Left lung (tissue), 10 donors: Measurements from ENCODE around the gene TRIM56. TPM values are rescaled to one million over a fixed set of nuclear protein-coding genes. Genes with fewer than 3 reads are reported as not detected.
"Not testable (repeated sequence)": the region's sequence is repeated elsewhere in the genome, so short reads cannot be mapped to it uniquely, and the experiment has no call there.

Experiments
- ATAC-seq: fragments of 200-7000 bp; cut with Tn5 transposase; one replicate; pipeline ENCODE4 v1.9.1; 2020; ENCODE audit warnings: moderate library complexity
- DNase-seq, 4 donors: peaks; one replicate each; pipeline ENCODE4 v3.0.0-alpha.2; 2013 to 2020
- H3K27ac ChIP-seq, 2 donors: fragments of 200-600 bp; sonication (generic) in 1 of 2; one replicate each; pipeline versions ENCODE4 v1.5.0 to v1.8.0; 2020 to 2021
- H3K27me3 ChIP-seq, 2 donors: fragments of 200-600 bp; sonication (generic) in 1 of 2; one replicate each; pipeline versions ENCODE4 v1.5.0 to v1.8.0; 2020 to 2021
- H3K36me3 ChIP-seq, 2 donors: fragments of 200-600 bp; sonication (generic) in 1 of 2; one replicate each; pipeline versions ENCODE4 v1.5.0 to v1.8.0; 2020 to 2021
- H3K4me1 ChIP-seq, 2 donors: fragments of 200-600 bp; one replicate each; pipeline ENCODE4 v1.8.0; 2021
- H3K4me3 ChIP-seq, 2 donors: fragments of 200-600 bp; sonication (generic) in 1 of 2; one replicate each; pipeline versions ENCODE4 v1.5.0 to v1.8.0; 2020 to 2021; ENCODE audit warnings: mild to moderate bottlenecking in 1 of 2
- H3K9me3 ChIP-seq, 2 donors: fragments of 200-600 bp; sonication (generic) in 1 of 2; one replicate each; pipeline versions ENCODE4 v1.5.0 to v1.8.0; 2020 to 2021
- intact Hi-C, 2 donors: fragments of 100-400 bp; cut with DNase I; formaldehyde crosslinking; loops; one replicate each; pipeline versions ENCODE4 v1.11.2 to v1.14.2; 2022
- polyA plus RNA-seq, 6 donors: library from polyadenylated mRNA; unstranded; fragments of 120-200 nt; gene quantifications; one replicate each; pipeline ENCODE4 v1.2.1, GENCODE V29; 2013; ENCODE audit not compliant: insufficient read length in 6 of 6
- total RNA-seq, 2 donors: library from RNA; stranded (reverse); fragmentation: NEBNext Ultra II Directional; extraction: Animal tissue kit (Norgen Biotek cat#: 25700); gene quantifications; one replicate each; pipeline ENCODE4 v1.2.1, GENCODE V29; 2021
- TF ChIP-seq, protein P1 (sequence below), 2 donors: fragments of 200-600 bp; sonication (generic) in 1 of 2; IDR thresholded peaks; one replicate each; pipeline versions ENCODE4 v1.5.0 to v1.8.0; 2021; ENCODE audit warnings: antibody characterized with exemption in 2 of 2
- donor health status: DM: no; HTN: yes; CAD: no.
- donor health status: DM: no; HTN: no; CAD: no.

Gene TRIM56
- total and polyA plus RNA-seq, 8 donors, result 23.4 to 55.6 (median 26.9) TPM

DNA sequence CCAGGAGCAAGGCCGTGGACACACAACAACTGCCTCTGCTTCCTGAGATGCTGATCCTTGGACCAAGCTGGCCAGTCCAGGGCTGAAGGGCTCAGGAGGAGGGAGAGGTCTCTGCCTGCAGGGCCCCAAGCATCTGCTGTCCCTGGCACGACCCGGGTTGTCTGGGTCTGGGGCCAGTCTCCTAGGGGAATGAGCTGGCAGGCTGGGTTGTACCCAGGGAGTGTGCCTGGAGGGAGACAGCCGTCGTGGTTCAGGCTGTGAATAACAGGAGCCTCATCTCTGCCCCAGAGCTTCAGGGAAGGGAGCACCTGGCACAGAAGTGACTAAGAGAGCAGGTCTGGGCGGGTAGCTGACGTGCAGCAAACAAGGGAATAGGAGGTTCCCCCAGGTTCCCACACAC, 23.7 kb downstream of the TRIM56 start:
- H3K36me3 ChIP-seq, result no peaks in the 10 kb centered on the region
- H3K9me3 ChIP-seq, result no peaks in the 10 kb centered on the region
- no peak for DNase-seq
- H3K27me3 ChIP-seq, result no peaks in the 10 kb centered on the region
- H3K4me1 ChIP-seq, result peaks cover 0 to 37% of the 10 kb centered on the region in 2 donors
- H3K4me3 ChIP-seq, result no peak overlapping the region
- TF ChIP-seq, protein P1, sequence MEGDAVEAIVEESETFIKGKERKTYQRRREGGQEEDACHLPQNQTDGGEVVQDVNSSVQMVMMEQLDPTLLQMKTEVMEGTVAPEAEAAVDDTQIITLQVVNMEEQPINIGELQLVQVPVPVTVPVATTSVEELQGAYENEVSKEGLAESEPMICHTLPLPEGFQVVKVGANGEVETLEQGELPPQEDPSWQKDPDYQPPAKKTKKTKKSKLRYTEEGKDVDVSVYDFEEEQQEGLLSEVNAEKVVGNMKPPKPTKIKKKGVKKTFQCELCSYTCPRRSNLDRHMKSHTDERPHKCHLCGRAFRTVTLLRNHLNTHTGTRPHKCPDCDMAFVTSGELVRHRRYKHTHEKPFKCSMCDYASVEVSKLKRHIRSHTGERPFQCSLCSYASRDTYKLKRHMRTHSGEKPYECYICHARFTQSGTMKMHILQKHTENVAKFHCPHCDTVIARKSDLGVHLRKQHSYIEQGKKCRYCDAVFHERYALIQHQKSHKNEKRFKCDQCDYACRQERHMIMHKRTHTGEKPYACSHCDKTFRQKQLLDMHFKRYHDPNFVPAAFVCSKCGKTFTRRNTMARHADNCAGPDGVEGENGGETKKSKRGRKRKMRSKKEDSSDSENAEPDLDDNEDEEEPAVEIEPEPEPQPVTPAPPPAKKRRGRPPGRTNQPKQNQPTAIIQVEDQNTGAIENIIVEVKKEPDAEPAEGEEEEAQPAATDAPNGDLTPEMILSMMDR (IDR thresholded peaks at IDR 0.05), result no peak
- peak overlapping the region in 1 of 2 donors; percentile 5 for H3K27ac ChIP-seq
- intact Hi-C loops, result no loop called here
- ATAC-seq, result no peak

DNA sequence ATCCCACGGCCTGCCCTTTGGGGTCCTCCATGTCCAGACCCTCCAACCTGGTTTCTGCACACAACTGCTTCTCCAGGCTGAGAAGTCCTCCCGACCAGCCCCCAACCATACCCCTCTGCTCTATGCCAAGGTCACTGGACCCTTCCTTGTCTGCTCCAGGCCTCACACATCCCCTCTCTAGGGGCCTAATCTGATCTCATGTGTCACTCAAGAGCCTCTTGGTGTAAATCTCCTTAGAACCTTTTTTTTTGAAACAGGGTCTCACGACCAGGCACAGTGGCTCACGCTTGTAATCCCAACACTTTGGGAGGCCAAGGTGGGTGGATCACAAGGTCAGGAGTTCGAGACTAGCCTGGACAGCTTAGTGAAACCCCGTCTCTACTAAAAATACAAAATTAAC, 24.1 kb downstream of the TRIM56 start:
- Histone ChIP-seq H3K9me3 (no peaks in the 10 kb centered on the region), H3K4me3 (no peak overlapping the region), H3K4me1 (peaks cover 0 to 36% of the 10 kb centered on the region in 2 donors), H3K27ac (peak overlapping the region in 1 of 2 donors; percentile 5), H3K36me3 (no peaks in the 10 kb centered on the region), H3K27me3 (no peaks in the 10 kb centered on the region)
- no peak for DNase-seq
- TF ChIP-seq, protein P1 (IDR thresholded peaks at IDR 0.05), result no peak
- ATAC-seq, result no peak
- intact Hi-C loops, result no loop called here

DNA sequence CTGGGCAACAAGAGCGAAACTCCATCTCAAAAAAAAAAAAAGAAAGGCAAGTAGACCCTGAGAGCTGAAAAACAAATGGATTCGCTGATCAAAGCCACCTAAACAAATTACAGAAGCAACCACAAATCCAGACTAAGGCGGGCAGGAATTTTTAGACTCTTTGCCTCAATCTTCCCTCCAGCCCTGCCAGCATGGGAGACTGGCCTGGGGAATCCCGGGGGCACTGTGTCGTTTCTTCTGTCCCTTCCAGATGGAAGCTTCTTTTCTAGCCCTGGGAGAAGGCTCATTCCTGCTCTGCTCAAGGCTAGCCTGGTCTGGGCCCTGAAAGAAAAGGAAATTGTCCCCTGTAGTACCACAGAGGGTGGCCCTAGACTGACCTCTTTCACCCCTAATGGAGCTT, 26.0 kb downstream of the TRIM56 start:
- H3K27me3 ChIP-seq, result no peaks in the 10 kb centered on the region
- H3K4me1 ChIP-seq, result peaks cover 0 to 25% of the 10 kb centered on the region in 2 donors
- no peaks in the 10 kb centered on the region for H3K9me3 ChIP-seq
- intact Hi-C loops, result no loop called here
- no peak overlapping the region for H3K4me3 ChIP-seq
- TF ChIP-seq, protein P1 (IDR thresholded peaks at IDR 0.05), result no peak
- DNase-seq (no peak), ATAC-seq (no peak)
- no peaks in the 10 kb centered on the region for H3K36me3 ChIP-seq
- H3K27ac ChIP-seq, result peak overlapping the region; percentile 62 to 72

DNA sequence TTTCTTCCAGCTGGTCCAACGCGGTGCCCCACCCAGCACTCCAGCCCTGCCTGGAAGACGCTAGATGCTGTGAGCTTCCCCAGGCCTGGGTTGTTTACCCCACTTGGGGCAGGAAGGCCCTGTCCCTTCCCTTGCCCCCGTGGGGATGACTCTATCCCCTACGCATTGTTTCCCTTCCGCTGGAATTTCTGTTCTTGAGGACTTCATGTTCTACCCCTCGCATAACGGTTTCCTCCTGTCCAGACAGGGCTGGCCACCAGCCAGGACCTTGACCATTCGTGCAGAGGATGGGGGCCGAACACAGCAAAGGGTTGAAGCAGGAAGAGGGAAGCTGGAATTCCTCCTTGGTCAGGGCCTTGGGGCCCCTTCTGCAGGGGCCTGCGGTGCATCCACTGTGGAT, 27.0 kb downstream of the TRIM56 start:
- H3K4me1 ChIP-seq, result peaks cover 0 to 26% of the 10 kb centered on the region in 2 donors
- peak overlapping the region; percentile 62 to 72 for H3K27ac ChIP-seq
- H3K4me3 ChIP-seq, result no peak overlapping the region
- no peaks in the 10 kb centered on the region for H3K27me3 ChIP-seq
- H3K36me3 ChIP-seq, result no peaks in the 10 kb centered on the region
- intact Hi-C loops, result no loop called here
- peak in 1 of 4 donors; percentile 33 for DNase-seq
- TF ChIP-seq, protein P1 (IDR thresholded peaks at IDR 0.05), result no peak
- H3K9me3 ChIP-seq, result no peaks in the 10 kb centered on the region
- no peak for ATAC-seq

DNA sequence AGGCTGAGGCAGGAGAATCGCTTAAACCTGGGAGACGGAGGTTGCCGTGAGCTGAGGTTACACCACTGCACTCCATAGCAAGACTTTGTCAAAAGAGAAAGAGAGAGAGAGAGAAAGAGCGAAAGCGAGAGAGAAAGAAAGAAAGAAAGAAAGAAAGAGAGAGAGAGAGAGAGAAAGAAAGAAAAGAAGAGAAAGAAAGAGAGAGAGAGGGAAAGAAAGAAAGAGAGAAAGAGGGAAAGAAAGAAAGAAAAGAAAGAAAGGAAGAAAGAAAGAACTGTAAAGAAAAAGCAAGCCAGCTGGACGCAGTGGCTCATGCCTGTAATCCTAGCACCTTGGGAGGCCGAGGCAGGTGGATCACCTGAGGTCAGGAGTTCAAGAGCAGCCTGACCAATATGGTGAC, 27.9 kb downstream of the TRIM56 start:
- ATAC-seq, intact Hi-C loops, H3K27me3 ChIP-seq, H3K36me3 ChIP-seq, H3K9me3 ChIP-seq, H3K4me3 ChIP-seq, H3K27ac ChIP-seq, DNase-seq: not testable (repeated sequence)
- H3K4me1 ChIP-seq, result peaks cover 0 to 28% of the 10 kb centered on the region in 2 donors

DNA sequence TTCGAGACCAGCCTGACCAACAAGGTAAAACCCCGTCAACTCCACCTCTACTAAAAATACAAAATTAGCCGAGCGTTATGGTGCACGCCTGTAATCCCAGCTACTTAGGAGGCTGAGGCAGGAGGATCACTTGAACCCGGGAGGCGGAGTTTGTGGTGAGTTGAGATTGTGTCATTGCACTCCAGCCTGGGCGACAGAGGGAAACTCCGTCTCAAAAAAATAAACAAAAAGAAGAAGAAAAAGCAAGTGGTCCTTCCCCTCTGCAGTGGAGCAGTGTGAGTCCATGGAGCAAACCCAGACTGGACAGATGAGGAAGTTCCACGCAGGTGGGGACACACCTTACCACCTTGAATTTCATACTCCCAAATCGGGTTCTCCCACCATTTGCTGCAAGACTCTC, 28.6 kb downstream of the TRIM56 start:
- no peaks in the 10 kb centered on the region for H3K27me3 ChIP-seq
- H3K9me3 ChIP-seq, result no peaks in the 10 kb centered on the region
- no peak overlapping the region for H3K4me3 ChIP-seq
- peaks cover 0 to 25% of the 10 kb centered on the region in 2 donors for H3K4me1 ChIP-seq
- TF ChIP-seq, protein P1 (IDR thresholded peaks at IDR 0.05), result no peak
- intact Hi-C loops, result no loop called here
- DNase-seq (no peak), ATAC-seq (no peak)
- H3K36me3 ChIP-seq, result no peaks in the 10 kb centered on the region
- no peak overlapping the region for H3K27ac ChIP-seq
